Neural progenitor cell (in vitro differentiated cells): ENCODE data around the gene FCRLA. TPM values are rescaled to one million over a fixed set of nuclear protein-coding genes. Genes with fewer than 3 reads are reported as not detected.

Experiments used
- DNase-seq: peaks from one replicate; pipeline ENCODE4 v3.0.0-alpha.2; 2016; ENCODE audit warnings: low spot score
- H2AFZ ChIP-seq: fragments of 200-600 bp; sonication (generic); replicated peaks from 2 replicates; pipeline ENCODE4 v1.6.1; 2016; ENCODE audit warnings: antibody characterized with exemption
- H3F3A ChIP-seq: fragments of 200-600 bp; sonication (generic); 2 replicates; pipeline ENCODE4 v1.6.1; 2016; ENCODE audit warnings: antibody characterized with exemption, low read depth
- H3K27ac ChIP-seq: fragments of 200-600 bp; sonication (generic); 2 replicates; pipeline ENCODE4 v1.5.1; 2016; ENCODE audit warnings: mild to moderate bottlenecking
- H3K27me3 ChIP-seq: fragments of 200-600 bp; sonication (generic); 2 replicates; pipeline ENCODE4 v1.6.1; 2016; ENCODE audit warnings: mild to moderate bottlenecking, moderate library complexity
- H3K36me3 ChIP-seq: fragments of 200-600 bp; sonication (generic); 2 replicates; pipeline ENCODE4 v1.5.1; 2016
- H3K4me1 ChIP-seq: fragments of 200-600 bp; sonication (generic); 2 replicates; pipeline ENCODE4 v1.6.1; 2016; ENCODE audit warnings: mixed run types
- H3K4me2 ChIP-seq: fragments of 200-600 bp; sonication (generic); 2 replicates; pipeline ENCODE4 v1.6.1; 2016
- H3K4me3 ChIP-seq: fragments of 200-600 bp; sonication (generic); 2 replicates; pipeline ENCODE4 v1.5.1; 2016
- H3K79me2 ChIP-seq: fragments of 200-600 bp; sonication (generic); 2 replicates; pipeline ENCODE4 v1.6.1; 2016; ENCODE audit warnings: low read depth
- H3K9ac ChIP-seq: fragments of 200-600 bp; sonication (generic); 2 replicates; pipeline ENCODE4 v1.6.1; 2016
- H3K9me3 ChIP-seq: fragments of 200-600 bp; sonication (generic); 2 replicates; pipeline ENCODE4 v1.5.1; 2016; ENCODE audit warnings: low read depth
- H4K20me1 ChIP-seq: fragments of 200-600 bp; sonication (generic); 2 replicates; pipeline ENCODE4 v1.6.1; 2016; ENCODE audit warnings: low read depth
- H3K27ac Mint-ChIP-seq: 3 replicates; pipeline ENCODE4 v1.8.0; 2021; ENCODE audit warnings: mixed read lengths
- H3K27me3 Mint-ChIP-seq: 2 replicates; pipeline ENCODE4 v1.8.0; 2022; ENCODE audit warnings: low read depth, mild to moderate bottlenecking, inconsistent platforms, moderate library complexity, mixed read lengths; ENCODE audit not compliant: insufficient read depth
- H3K36me3 Mint-ChIP-seq: 3 replicates; pipeline ENCODE4 v1.8.0; 2021; ENCODE audit warnings: mixed read lengths
- H3K4me1 Mint-ChIP-seq: 3 replicates; pipeline ENCODE4 v1.8.0; 2021; ENCODE audit warnings: mixed read lengths
- H3K4me3 Mint-ChIP-seq: 3 replicates; pipeline ENCODE4 v1.8.0; 2021; ENCODE audit warnings: mild to moderate bottlenecking, moderate library complexity, mixed read lengths
- H3K9me3 Mint-ChIP-seq: 3 replicates; pipeline ENCODE4 v1.8.0; 2020; ENCODE audit warnings: mixed read lengths
- CTCF ChIP-seq: fragments of 200-600 bp; sonication (generic); IDR thresholded peaks from 2 replicates; pipeline ENCODE4 v1.5.1; 2017; ENCODE audit warnings: antibody characterized with exemption, mild to moderate bottlenecking
- EZH2 ChIP-seq: fragments of 200-600 bp; sonication (generic); IDR thresholded peaks from 2 replicates; pipeline ENCODE4 v1.6.1; 2017; ENCODE audit warnings: antibody characterized with exemption, mild to moderate bottlenecking, moderate library complexity
- EZH2phosphoT487 ChIP-seq: fragments of 200-600 bp; sonication (generic); IDR thresholded peaks from 2 replicates; pipeline ENCODE4 v1.6.1; 2017; ENCODE audit warnings: antibody characterized with exemption
- total RNA-seq: library from RNA; depleted of rRNA; stranded (reverse); fragments of >200 nt; gene quantifications from 2 replicates; pipeline ENCODE4 v1.2.3, GENCODE V29; 2015; ENCODE audit warnings: low replicate concordance

Gene FCRLA
- total RNA-seq, 1 donor from 2014 or later, result not detected

GRCh38 chr1:161736335-161736969, 29.4 kb downstream of the FCRLA start:
- H2AFZ ChIP-seq, result peak overlapping the region; percentile 15
- no peaks in the 10 kb centered on the region for H3K9me3 Mint-ChIP-seq
- H3K4me1 ChIP-seq, result no peaks in the 10 kb centered on the region
- H3K9ac ChIP-seq, result no peak overlapping the region
- no peak overlapping the region for H3K27ac Mint-ChIP-seq
- no peaks in the 10 kb centered on the region for H3K36me3 ChIP-seq
- peaks cover 11% of the 10 kb centered on the region for H3K27me3 ChIP-seq
- H3K4me3 ChIP-seq, result no peak overlapping the region
- H3K79me2 ChIP-seq, result no peaks in the 10 kb centered on the region
- peaks cover 7% of the 10 kb centered on the region for H3F3A ChIP-seq
- H3K36me3 Mint-ChIP-seq, result no peaks in the 10 kb centered on the region
- DNase-seq, result no peak
- H3K4me2 ChIP-seq, result no peak overlapping the region
- H3K4me3 Mint-ChIP-seq, result no peak overlapping the region
- no peaks in the 10 kb centered on the region for H3K4me1 Mint-ChIP-seq
- H3K27ac ChIP-seq, result no peak overlapping the region
- peaks cover 8% of the 10 kb centered on the region for H3K27me3 Mint-ChIP-seq
- no peaks in the 10 kb centered on the region for H4K20me1 ChIP-seq
- H3K9me3 ChIP-seq, result no peaks in the 10 kb centered on the region
- TF ChIP-seq CTCF, result no peak
- no peak for TF ChIP-seq EZH2
- TF ChIP-seq EZH2phosphoT487, result no peak

GRCh38 chr1:161737625-161738024, 30.6 kb downstream of the FCRLA start:
- H3K27me3 Mint-ChIP-seq, result peaks cover 9% of the 10 kb centered on the region
- H4K20me1 ChIP-seq, result no peaks in the 10 kb centered on the region
- no peak overlapping the region for H3K4me2 ChIP-seq

GRCh38 chr1:161738627-161739287, 31.7 kb downstream of the FCRLA start:
- no peak overlapping the region for H2AFZ ChIP-seq

More at GRCh38 chr1:161737625-161738024, 30.6 kb downstream of the FCRLA start:
- Histone ChIP-seq H3K27ac (no peak overlapping the region), H3K9ac (no peak overlapping the region), H3K4me1 (no peaks in the 10 kb centered on the region), H3K36me3 (no peaks in the 10 kb centered on the region), H3K4me3 (no peak overlapping the region), H3K9me3 (no peaks in the 10 kb centered on the region), H2AFZ (no peak overlapping the region), H3K27me3 (peaks cover 3% of the 10 kb centered on the region), H3K79me2 (no peaks in the 10 kb centered on the region), H3F3A (peaks cover 7% of the 10 kb centered on the region)
- no peaks in the 10 kb centered on the region for H3K9me3 Mint-ChIP-seq
- H3K27ac Mint-ChIP-seq, result no peak overlapping the region
- H3K4me3 Mint-ChIP-seq, result no peak overlapping the region
- H3K36me3 Mint-ChIP-seq, result no peaks in the 10 kb centered on the region
- TF ChIP-seq CTCF (no peak), EZH2phosphoT487 (no peak), EZH2 (no peak)
- no peak for DNase-seq
- H3K4me1 Mint-ChIP-seq, result no peaks in the 10 kb centered on the region

More at GRCh38 chr1:161738627-161739287, 31.7 kb downstream of the FCRLA start:
- H3K9me3 Mint-ChIP-seq, result no peaks in the 10 kb centered on the region
- Histone ChIP-seq H3K79me2 (no peaks in the 10 kb centered on the region), H3K36me3 (no peaks in the 10 kb centered on the region), H3K27me3 (no peaks in the 10 kb centered on the region), H3K27ac (no peak overlapping the region), H3K4me1 (no peaks in the 10 kb centered on the region), H3K9me3 (no peaks in the 10 kb centered on the region), H4K20me1 (no peaks in the 10 kb centered on the region), H3K4me2 (no peak overlapping the region), H3K4me3 (no peak overlapping the region), H3K9ac (no peak overlapping the region), H3F3A (peaks cover 7% of the 10 kb centered on the region)
- peak; percentile 74 for DNase-seq
- TF ChIP-seq CTCF (peak; percentile 66), EZH2phosphoT487 (no peak), EZH2 (no peak)
- peaks cover 4% of the 10 kb centered on the region for H3K4me1 Mint-ChIP-seq
- no peak overlapping the region for H3K27ac Mint-ChIP-seq
- H3K27me3 Mint-ChIP-seq, result peaks cover 9% of the 10 kb centered on the region
- H3K36me3 Mint-ChIP-seq, result no peaks in the 10 kb centered on the region
- H3K4me3 Mint-ChIP-seq, result no peak overlapping the region
